Neural crest cell (in vitro differentiated cells): ENCODE measurements around the gene KIF26B. TPM values are rescaled to one million over a fixed set of nuclear protein-coding genes. Genes with fewer than 3 reads are reported as not detected.

ENCODE experiments used
- DNase-seq: peaks from one replicate; pipeline ENCODE4 v3.0.0; 2021; ENCODE audit warnings: low read depth, mixed read lengths, low spot score
- H3K27ac Mint-ChIP-seq: one replicate; pipeline ENCODE4 v1.8.0; 2021; ENCODE audit warnings: mild to moderate bottlenecking, mixed read lengths; ENCODE audit not compliant: unreplicated experiment
- H3K27me3 Mint-ChIP-seq: 2 replicates; pipeline ENCODE4 v1.8.0; 2021; ENCODE audit warnings: low read depth, mild to moderate bottlenecking, mixed read lengths
- H3K36me3 Mint-ChIP-seq: 2 replicates; pipeline ENCODE4 v1.8.0; 2021; ENCODE audit warnings: low read depth, mild to moderate bottlenecking, mixed read lengths
- H3K4me1 Mint-ChIP-seq: 2 replicates; pipeline ENCODE4 v1.8.0; 2021; ENCODE audit warnings: mixed read lengths
- H3K4me3 Mint-ChIP-seq: one replicate; pipeline ENCODE4 v1.8.0; 2021; ENCODE audit warnings: mild to moderate bottlenecking, mixed read lengths
- H3K9me3 Mint-ChIP-seq: 2 replicates; pipeline ENCODE4 v1.8.0; 2021; ENCODE audit warnings: mixed read lengths
- CTCF ChIP-seq: fragments of 200-600 bp; sonication (generic); conservative IDR thresholded peaks from 2 replicates; pipeline ENCODE4 v1.5.0; 2021; ENCODE audit warnings: antibody characterized with exemption, mild to moderate bottlenecking
- total RNA-seq: library from RNA; stranded (reverse); gene quantifications from 2 replicates; pipeline ENCODE4 v1.2.1, GENCODE V29; 2021

Gene KIF26B
- total RNA-seq, 1 donor from 2014 or later: 6.2 TPM

- Mint-ChIP-seq H3K27me3 (no peaks in the 10 kb centered on the region), H3K4me3 (no peak overlapping the region), H3K36me3 (no peaks in the 10 kb centered on the region), H3K27ac (peak overlapping the region; percentile 24), H3K4me1 (peaks cover 11% of the 10 kb centered on the region), H3K9me3 (peaks cover 6% of the 10 kb centered on the region)
- TF ChIP-seq CTCF: no peak
- no peak for DNase-seq
Measured at GRCh38 chr1:245566134-245566533, 411.3 kb downstream of the KIF26B start.

GRCh38 chr1:245566952-245567351 is 412.2 kb downstream of the KIF26B start:
- Mint-ChIP-seq H3K27me3 (no peaks in the 10 kb centered on the region), H3K4me3 (no peak overlapping the region), H3K36me3 (no peaks in the 10 kb centered on the region), H3K4me1 (peaks cover 20% of the 10 kb centered on the region), H3K9me3 (peaks cover 6% of the 10 kb centered on the region), H3K27ac (no peak overlapping the region)
- no peak for TF ChIP-seq CTCF
- DNase-seq: no peak

GRCh38 chr1:245571815-245572294 is 417.1 kb downstream of the KIF26B start:
- H3K27me3 Mint-ChIP-seq: peaks cover 8% of the 10 kb centered on the region
- no peak overlapping the region for H3K4me3 Mint-ChIP-seq
- peak overlapping the region; percentile 24 for H3K27ac Mint-ChIP-seq
- no peak for DNase-seq
- H3K4me1 Mint-ChIP-seq: peaks cover 43% of the 10 kb centered on the region
- H3K36me3 Mint-ChIP-seq: no peaks in the 10 kb centered on the region
- no peaks in the 10 kb centered on the region for H3K9me3 Mint-ChIP-seq
- TF ChIP-seq CTCF: no peak

GRCh38 chr1:245572709-245573108 is 417.9 kb downstream of the KIF26B start:
- no peak for TF ChIP-seq CTCF
- H3K27ac Mint-ChIP-seq: peak overlapping the region; percentile 17
- H3K9me3 Mint-ChIP-seq: no peaks in the 10 kb centered on the region
- H3K36me3 Mint-ChIP-seq: no peaks in the 10 kb centered on the region
- H3K4me1 Mint-ChIP-seq: peaks cover 41% of the 10 kb centered on the region
- no peak for DNase-seq
- H3K27me3 Mint-ChIP-seq: peaks cover 12% of the 10 kb centered on the region
- H3K4me3 Mint-ChIP-seq: no peak overlapping the region

- Mint-ChIP-seq H3K36me3 (no peaks in the 10 kb centered on the region), H3K4me3 (no peak overlapping the region), H3K27me3 (peaks cover 12% of the 10 kb centered on the region), H3K27ac (no peak overlapping the region), H3K4me1 (peaks cover 41% of the 10 kb centered on the region), H3K9me3 (no peaks in the 10 kb centered on the region)
- no peak for TF ChIP-seq CTCF
- DNase-seq: no peak
Measured at GRCh38 chr1:245575710-245576109, 420.9 kb downstream of the KIF26B start.

GRCh38 chr1:245576323-245576722 is 421.5 kb downstream of the KIF26B start:
- Mint-ChIP-seq H3K4me3 (no peak overlapping the region), H3K36me3 (no peaks in the 10 kb centered on the region), H3K27me3 (peaks cover 12% of the 10 kb centered on the region), H3K9me3 (no peaks in the 10 kb centered on the region), H3K27ac (no peak overlapping the region), H3K4me1 (peaks cover 35% of the 10 kb centered on the region)
- TF ChIP-seq CTCF: no peak
- DNase-seq: no peak
